NAMALWA (cell line): ENCODE measurements around the gene PTGR1.
A peak's percentile ranks its signal among the peaks of the same experiment; 100 is the strongest.
"Not testable (repeated sequence)": the region's sequence is repeated elsewhere in the genome, so short reads cannot be mapped to it uniquely, and the experiment has no call there.

Source experiments
- DNase-seq: peaks from one replicate; pipeline ENCODE4 v3.0.0-alpha.2; 2015; ENCODE audit warnings: low spot score

The PTGR1 gene

GRCh38 chr9:111599092-111599954 is at the start of gene PTGR1:
PTGR1 (minus strand) TSS chr9:111599647; CDS start chr9:111597422, 2,225 bp downstream.
- DNase-seq = no peak

- DNase-seq = no peak
Measured at GRCh38 chr9:111649016-111649415, 49.6 kb upstream of the PTGR1 start.

- DNase-seq = no peak
Measured at GRCh38 chr9:111648066-111648465, 48.6 kb upstream of the PTGR1 start.

- DNase-seq = no peak
Measured at GRCh38 chr9:111646417-111646816, 47.0 kb upstream of the PTGR1 start.

- DNase-seq = no peak
Measured at GRCh38 chr9:111645806-111646205, 46.4 kb upstream of the PTGR1 start.

GRCh38 chr9:111644195-111644772 is 44.8 kb upstream of the PTGR1 start:
- no peak for DNase-seq

GRCh38 chr9:111637421-111637950 is 38.0 kb upstream of the PTGR1 start:
- DNase-seq = no peak

GRCh38 chr9:111634860-111635259 is 35.4 kb upstream of the PTGR1 start:
- no peak for DNase-seq

GRCh38 chr9:111633389-111633736 is 33.9 kb upstream of the PTGR1 start:
- no peak for DNase-seq

GRCh38 chr9:111632695-111633388 is 33.4 kb upstream of the PTGR1 start:
- no peak for DNase-seq

- no peak for DNase-seq
Measured at GRCh38 chr9:111632060-111632459, 32.6 kb upstream of the PTGR1 start.

GRCh38 chr9:111631214-111631971 is 31.9 kb upstream of the PTGR1 start, which contains the start of gene DNAJC25:
DNAJC25 (plus strand) TSS chr9:111631334; CDS start chr9:111631408, 74 bp downstream.
- peak; percentile 99 for DNase-seq

- DNase-seq = no peak
Measured at GRCh38 chr9:111630964-111631213, 31.4 kb upstream of the PTGR1 start.

GRCh38 chr9:111630182-111630963 is 30.9 kb upstream of the PTGR1 start:
- DNase-seq = no peak

GRCh38 chr9:111628411-111628810 is 29.0 kb upstream of the PTGR1 start:
- no peak for DNase-seq

- DNase-seq = no peak
Measured at GRCh38 chr9:111627260-111627963, 28.0 kb upstream of the PTGR1 start.

- no peak for DNase-seq
Measured at GRCh38 chr9:111622626-111623025, 23.2 kb upstream of the PTGR1 start.

- peak; percentile 38 for DNase-seq
Measured at GRCh38 chr9:111621895-111622480, 22.5 kb upstream of the PTGR1 start.

- not testable (repeated sequence) for DNase-seq
Measured at GRCh38 chr9:111617349-111617748, 17.9 kb upstream of the PTGR1 start.

- no peak for DNase-seq
Measured at GRCh38 chr9:111615928-111616327, 16.5 kb upstream of the PTGR1 start.
